IMR-90 (cell line): ENCODE data around the gene MYOM1. TPM values are rescaled to one million over a fixed set of nuclear protein-coding genes. Genes with fewer than 3 reads are reported as not detected.

Experiments
- ATAC-seq: fragments of 200-7000 bp; cut with Tn5 transposase; 2 replicates; pipeline ENCODE4 v1.9.1; 2020; ENCODE audit warnings: low read depth, mild to moderate bottlenecking, moderate library complexity
- BruUV-seq: library from RNA; stranded (reverse); fragments of 400-500 nt; replicated peaks from 2 replicates; lab custom pipeline; 2021; lab: Mats Ljungman, UMichigan
- CTCF ChIA-PET: fragments of 300-600 bp; formaldehyde crosslinking; extraction: SDS; loops from one replicate; lab custom pipeline; 2021; ENCODE audit warnings: antibody characterized with exemption; lab: Yijun Ruan, JAX
- POLR2A ChIA-PET: fragments of 300-600 bp; sonication (Branson Sonifier 250); formaldehyde crosslinking; loops from one replicate; lab custom pipeline; 2022; ENCODE audit warnings: antibody characterized with exemption; ENCODE audit not compliant: unreplicated experiment; lab: Charles Lee
- DNase-seq: peaks from one replicate; pipeline ENCODE4 v3.0.0; 2013
- H2AFZ ChIP-seq: replicated peaks from 2 replicates; pipeline ENCODE3; 2013; ENCODE audit warnings: low read length, mild to moderate bottlenecking; ENCODE audit not compliant: poor library complexity
- H2AK5ac ChIP-seq: 2 replicates; pipeline ENCODE4 v1.6.1; 2013; ENCODE audit warnings: low read depth, low read length, inconsistent platforms
- H2AK9ac ChIP-seq: replicated peaks from 2 replicates; pipeline ENCODE3; 2013; ENCODE audit warnings: mild to moderate bottlenecking, low read depth, low read length, moderate library complexity; ENCODE audit not compliant: poor library complexity
- H2BK120ac ChIP-seq: 2 replicates; pipeline ENCODE4 v1.6.1; 2013; ENCODE audit warnings: low read depth, low read length, inconsistent platforms
- H2BK15ac ChIP-seq: 3 replicates; pipeline ENCODE4 v1.6.1; 2013; ENCODE audit warnings: low read depth, low read length, inconsistent platforms
- H2BK20ac ChIP-seq: 2 replicates; pipeline ENCODE4 v1.6.1; 2013; ENCODE audit warnings: low read depth, mild to moderate bottlenecking, inconsistent platforms, low read length, moderate library complexity
- H2BK5ac ChIP-seq: 2 replicates; pipeline ENCODE4 v1.6.1; 2013; ENCODE audit warnings: mild to moderate bottlenecking, low read depth, low read length, inconsistent platforms; ENCODE audit not compliant: poor library complexity, severe bottlenecking
- H3K14ac ChIP-seq: replicated peaks from 2 replicates; pipeline ENCODE4 v1.6.1; 2013; ENCODE audit warnings: low read depth, low read length, inconsistent platforms
- H3K18ac ChIP-seq: 2 replicates; pipeline ENCODE4 v1.6.1; 2013; ENCODE audit warnings: low read depth, low read length, control low read depth
- H3K23ac ChIP-seq: 2 replicates; pipeline ENCODE4 v1.6.1; 2013; ENCODE audit warnings: low read depth, low read length, inconsistent platforms
- H3K27ac ChIP-seq: 2 replicates; pipeline ENCODE4 v1.5.1; 2013; ENCODE audit warnings: mild to moderate bottlenecking, control low read depth, low read length; ENCODE audit not compliant: insufficient read depth
- H3K27me3 ChIP-seq: 2 replicates; pipeline ENCODE4 v1.6.1; 2013; ENCODE audit warnings: low read length; ENCODE audit not compliant: control insufficient read depth, insufficient read depth
- H3K36me3 ChIP-seq: 2 replicates; pipeline ENCODE4 v1.6.1; 2013; ENCODE audit warnings: low read length, mixed read lengths; ENCODE audit not compliant: control insufficient read depth, insufficient read depth
- H3K4ac ChIP-seq: 2 replicates; pipeline ENCODE4 v1.6.1; 2013; ENCODE audit warnings: low read depth, low read length, inconsistent platforms
- H3K4me1 ChIP-seq: 2 replicates; pipeline ENCODE4 v1.6.1; 2013; ENCODE audit warnings: low read length, mixed read lengths; ENCODE audit not compliant: control insufficient read depth, insufficient read depth
- H3K4me2 ChIP-seq: 2 replicates; pipeline ENCODE4 v1.6.1; 2013; ENCODE audit warnings: low read depth, mild to moderate bottlenecking, control low read depth, low read length, moderate library complexity
- H3K4me3 ChIP-seq: 2 replicates; pipeline ENCODE4 v1.5.1; 2013; ENCODE audit warnings: low read depth, mild to moderate bottlenecking, control low read depth, low read length, moderate library complexity; ENCODE audit not compliant: insufficient read depth
- H3K56ac ChIP-seq: 2 replicates; pipeline ENCODE4 v1.6.1; 2013; ENCODE audit warnings: low read length, inconsistent platforms; ENCODE audit not compliant: insufficient read depth; ENCODE audit errors: extremely low read depth
- H3K79me1 ChIP-seq, 2 experiments: 2 replicates each; pipeline ENCODE4 v1.6.1; 2013; ENCODE audit warnings: low read length in 2 of 2, inconsistent platforms in 1 of 2, low read depth in 1 of 2
- H3K9ac ChIP-seq: 2 replicates; pipeline ENCODE4 v1.6.1; 2013; ENCODE audit warnings: low read depth, low read length, control low read depth
- H3K9me1 ChIP-seq: 2 replicates; pipeline ENCODE4 v1.6.1; 2013; ENCODE audit warnings: low read length, inconsistent platforms; ENCODE audit not compliant: insufficient read depth
- H3K9me3 ChIP-seq: 2 replicates; pipeline ENCODE4 v1.6.1; 2013; ENCODE audit warnings: low read length; ENCODE audit not compliant: control insufficient read depth, insufficient read depth
- H4K20me1 ChIP-seq: 2 replicates; pipeline ENCODE4 v1.6.1; 2013; ENCODE audit warnings: low read length, inconsistent platforms; ENCODE audit not compliant: insufficient read depth
- H4K5ac ChIP-seq: 2 replicates; pipeline ENCODE4 v1.6.1; 2013; ENCODE audit warnings: mild to moderate bottlenecking, low read depth, low read length, control low read depth
- H4K8ac ChIP-seq, 2 experiments: 2 replicates each; pipeline ENCODE4 v1.6.1; 2013; ENCODE audit warnings: low read depth in 2 of 2, low read length in 2 of 2, control low read depth in 1 of 2, inconsistent platforms in 1 of 2
- H4K91ac ChIP-seq: 2 replicates; pipeline ENCODE4 v1.6.1; 2013; ENCODE audit warnings: low read depth, low read length, inconsistent platforms; ENCODE audit not compliant: insufficient read depth
- BHLHE40 ChIP-seq: fragments of 150-350 bp; IDR thresholded peaks from 2 replicates; pipeline ENCODE4 v1.6.1; 2016; ENCODE audit warnings: mild to moderate bottlenecking, low read depth, low read length
- CEBPB ChIP-seq: IDR thresholded peaks from 2 replicates; pipeline ENCODE4 v1.6.1; 2012; ENCODE audit warnings: low read depth, low read length, improper control_type of control experiment
- CHD1 ChIP-seq: IDR thresholded peaks from 2 replicates; pipeline ENCODE4 v1.6.1; 2012; ENCODE audit warnings: low read depth, low read length, improper control_type of control experiment
- FOS ChIP-seq: fragments of 150-350 bp; IDR thresholded peaks from 2 replicates; pipeline ENCODE4 v1.6.1; 2016; ENCODE audit warnings: low read depth, low read length
- MAFK ChIP-seq: IDR thresholded peaks from 2 replicates; pipeline ENCODE4 v1.6.1; 2012; ENCODE audit warnings: low read depth, low read length, improper control_type of control experiment
- MAZ ChIP-seq: IDR thresholded peaks from 2 replicates; pipeline ENCODE4 v1.6.1; 2012; ENCODE audit warnings: low read depth, mild to moderate bottlenecking, low read length, improper control_type of control experiment, moderate library complexity, borderline replicate concordance
- MXI1 ChIP-seq: IDR thresholded peaks from 2 replicates; pipeline ENCODE4 v1.6.1; 2012; ENCODE audit warnings: low read depth, mild to moderate bottlenecking, low read length, moderate library complexity, borderline replicate concordance
- NFE2L2 ChIP-seq: fragments of 150-350 bp; IDR thresholded peaks from 2 replicates; pipeline ENCODE4 v1.6.1; 2016; ENCODE audit warnings: low read depth, mild to moderate bottlenecking, low read length
- POLR2A ChIP-seq: IDR thresholded peaks from 2 replicates; pipeline ENCODE4 v1.6.1; 2012; ENCODE audit warnings: mild to moderate bottlenecking, low read depth, low read length
- RAD21 ChIP-seq: IDR thresholded peaks from 2 replicates; pipeline ENCODE4 v1.6.1; 2012; ENCODE audit warnings: low read length, improper control_type of control experiment
- RCOR1 ChIP-seq: IDR thresholded peaks from 2 replicates; pipeline ENCODE4 v1.6.1; 2012; ENCODE audit warnings: mild to moderate bottlenecking, low read length, improper control_type of control experiment; ENCODE audit not compliant: insufficient replicate concordance
- RFX5 ChIP-seq: IDR thresholded peaks from 2 replicates; pipeline ENCODE4 v1.8.0; 2012; ENCODE audit warnings: low read depth, mild to moderate bottlenecking, low read length, moderate library complexity
- SMC3 ChIP-seq: fragments of 150-350 bp; IDR thresholded peaks from 2 replicates; pipeline ENCODE4 v1.6.1; 2016; ENCODE audit warnings: low read depth, mild to moderate bottlenecking, antibody characterized with exemption, low read length, moderate library complexity
- WGBS, 2 experiments: methylation state at CpG; one replicate each; pipeline versions ENCODE4 v1.1.5 to v1.1.7; 2013; ENCODE audit warnings: missing lambda C conversion rate in 2 of 2; ENCODE audit not compliant: insufficient read length in 1 of 2; ENCODE audit errors: extremely low coverage in 2 of 2; 5-methylcytosine and 5-hydroxymethylcytosine counted together
- dilution Hi-C: fragments of 300-500 bp; cut with HindIII; formaldehyde crosslinking; loops from one replicate; pipeline ENCODE4 v1.14.3; 2018; ENCODE audit warnings: low sequenced_read_pairs; ENCODE audit not compliant: unreplicated experiment
- in situ Hi-C: fragments of 300-500 bp; cut with MboI; formaldehyde crosslinking; loops from 3 replicates; pipeline ENCODE4 v1.14.3; 2019; ENCODE audit warnings: low sequenced_read_pairs, inconsistent platforms, mixed read lengths
- intact Hi-C: fragments of 100-400 bp; cut with micrococcal nuclease; formaldehyde crosslinking; loops from 2 replicates; pipeline ENCODE4 v1.10.0; 2022
- polyA plus RNA-seq, 3 experiments: library from polyadenylated mRNA; depleted of rRNA; stranded (reverse); fragments of >200 nt; gene quantifications; 2 replicates each; pipeline ENCODE4 v1.2.3, GENCODE V29; 2012; ENCODE audit warnings: low replicate concordance in 1 of 3
- total RNA-seq: library from RNA; depleted of rRNA; stranded (reverse); fragments of >200 nt; gene quantifications from 2 replicates; pipeline ENCODE4 v1.2.3, GENCODE V29; 2012
- TF ChIP-seq, protein P1 (sequence below): fragments of 150-350 bp; IDR thresholded peaks from 2 replicates; pipeline ENCODE4 v1.6.1; 2017; ENCODE audit warnings: mild to moderate bottlenecking, antibody characterized with exemption, low read length, low read depth
- TF ChIP-seq, protein P2 (sequence below): fragments of 150-350 bp; IDR thresholded peaks from 2 replicates; pipeline ENCODE4 v1.6.1; 2016; ENCODE audit warnings: low read depth, mild to moderate bottlenecking, low read length, moderate library complexity, borderline replicate concordance
- TF ChIP-seq, protein P3 (sequence below): conservative IDR thresholded peaks from 2 replicates; pipeline ENCODE4 v1.5.1; 2012; ENCODE audit warnings: mild to moderate bottlenecking, low read depth, low read length, improper control_type of control experiment

MYOM1 gene
- total and polyA plus RNA-seq, 2 of the 4 experiments (the other 2 are of a cell fraction): under 0.01 to 0.10 TPM

DNA sequence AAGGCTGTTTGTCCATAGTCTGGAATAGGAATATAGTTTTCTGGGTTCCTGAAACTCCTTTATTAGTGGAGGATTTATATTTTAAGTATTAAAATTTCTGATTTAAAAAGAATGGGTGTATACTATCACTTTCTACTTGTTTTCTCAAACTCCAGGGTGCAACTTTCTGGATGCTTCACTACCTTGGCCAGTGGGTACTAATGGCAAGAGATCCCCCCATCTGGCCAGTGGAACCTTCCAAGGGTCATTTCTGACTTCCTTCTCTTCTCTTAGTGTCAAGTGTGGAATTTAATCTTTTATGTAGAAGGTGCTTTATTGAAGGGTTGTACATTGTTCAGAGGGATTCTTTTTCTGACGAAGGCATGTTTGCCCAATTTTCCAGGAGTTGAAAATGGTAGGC is 120.4 kb downstream of the MYOM1 start:
- no CpG with 5 or more reads among the region's 1 CpG for WGBS, 2 experiments
- Histone ChIP-seq H3K4me2 (no peak overlapping the region), H3K36me3 (no peaks in the 10 kb centered on the region), H3K4ac (no peak overlapping the region), H2AFZ (no peak overlapping the region), H3K56ac (no peak overlapping the region), H2AK9ac (no peak overlapping the region), H4K20me1 (no peaks in the 10 kb centered on the region), H3K27ac (no peak overlapping the region), H3K9me3 (no peaks in the 10 kb centered on the region), H4K8ac (no peak overlapping the region), H3K14ac (no peak overlapping the region), H3K79me1 (no peaks in the 10 kb centered on the region), H3K9me1 (no peaks in the 10 kb centered on the region), H4K91ac (no peak overlapping the region), H2BK20ac (no peak overlapping the region), H4K5ac (no peak overlapping the region), H3K9ac (no peak overlapping the region), H3K18ac (no peak overlapping the region), H3K4me3 (no peak overlapping the region), H2AK5ac (no peak overlapping the region), H2BK120ac (no peak overlapping the region), H2BK15ac (no peak overlapping the region), H2BK5ac (no peak overlapping the region), H3K27me3 (peaks cover 13% of the 10 kb centered on the region), H3K23ac (no peak overlapping the region), H3K4me1 (0 out of 2 replicates have a peak, but pooled peaks cover 2% of the 10 kb centered on the region)
- TF ChIP-seq, protein P1, sequence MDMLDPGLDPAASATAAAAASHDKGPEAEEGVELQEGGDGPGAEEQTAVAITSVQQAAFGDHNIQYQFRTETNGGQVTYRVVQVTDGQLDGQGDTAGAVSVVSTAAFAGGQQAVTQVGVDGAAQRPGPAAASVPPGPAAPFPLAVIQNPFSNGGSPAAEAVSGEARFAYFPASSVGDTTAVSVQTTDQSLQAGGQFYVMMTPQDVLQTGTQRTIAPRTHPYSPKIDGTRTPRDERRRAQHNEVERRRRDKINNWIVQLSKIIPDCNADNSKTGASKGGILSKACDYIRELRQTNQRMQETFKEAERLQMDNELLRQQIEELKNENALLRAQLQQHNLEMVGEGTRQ: no peak
- TF ChIP-seq RCOR1: no peak
- TF ChIP-seq CHD1: no peak
- TF ChIP-seq RAD21: no peak
- TF ChIP-seq MAFK: no peak
- no peak for TF ChIP-seq MXI1
- no peak for TF ChIP-seq POLR2A
- no peak for TF ChIP-seq NFE2L2
- no peak for TF ChIP-seq BHLHE40
- TF ChIP-seq SMC3: no peak
- no peak for TF ChIP-seq FOS
- TF ChIP-seq, protein P2, sequence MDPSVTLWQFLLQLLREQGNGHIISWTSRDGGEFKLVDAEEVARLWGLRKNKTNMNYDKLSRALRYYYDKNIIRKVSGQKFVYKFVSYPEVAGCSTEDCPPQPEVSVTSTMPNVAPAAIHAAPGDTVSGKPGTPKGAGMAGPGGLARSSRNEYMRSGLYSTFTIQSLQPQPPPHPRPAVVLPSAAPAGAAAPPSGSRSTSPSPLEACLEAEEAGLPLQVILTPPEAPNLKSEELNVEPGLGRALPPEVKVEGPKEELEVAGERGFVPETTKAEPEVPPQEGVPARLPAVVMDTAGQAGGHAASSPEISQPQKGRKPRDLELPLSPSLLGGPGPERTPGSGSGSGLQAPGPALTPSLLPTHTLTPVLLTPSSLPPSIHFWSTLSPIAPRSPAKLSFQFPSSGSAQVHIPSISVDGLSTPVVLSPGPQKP: no peak
- TF ChIP-seq, protein P3, sequence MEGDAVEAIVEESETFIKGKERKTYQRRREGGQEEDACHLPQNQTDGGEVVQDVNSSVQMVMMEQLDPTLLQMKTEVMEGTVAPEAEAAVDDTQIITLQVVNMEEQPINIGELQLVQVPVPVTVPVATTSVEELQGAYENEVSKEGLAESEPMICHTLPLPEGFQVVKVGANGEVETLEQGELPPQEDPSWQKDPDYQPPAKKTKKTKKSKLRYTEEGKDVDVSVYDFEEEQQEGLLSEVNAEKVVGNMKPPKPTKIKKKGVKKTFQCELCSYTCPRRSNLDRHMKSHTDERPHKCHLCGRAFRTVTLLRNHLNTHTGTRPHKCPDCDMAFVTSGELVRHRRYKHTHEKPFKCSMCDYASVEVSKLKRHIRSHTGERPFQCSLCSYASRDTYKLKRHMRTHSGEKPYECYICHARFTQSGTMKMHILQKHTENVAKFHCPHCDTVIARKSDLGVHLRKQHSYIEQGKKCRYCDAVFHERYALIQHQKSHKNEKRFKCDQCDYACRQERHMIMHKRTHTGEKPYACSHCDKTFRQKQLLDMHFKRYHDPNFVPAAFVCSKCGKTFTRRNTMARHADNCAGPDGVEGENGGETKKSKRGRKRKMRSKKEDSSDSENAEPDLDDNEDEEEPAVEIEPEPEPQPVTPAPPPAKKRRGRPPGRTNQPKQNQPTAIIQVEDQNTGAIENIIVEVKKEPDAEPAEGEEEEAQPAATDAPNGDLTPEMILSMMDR: no peak
- TF ChIP-seq MAZ: no peak
- TF ChIP-seq RFX5: no peak
- no peak for TF ChIP-seq CEBPB
- intact Hi-C loops: loop anchor here (5.0 kb wide), 1 partner anchor 37 kb away; no protein-coding TSS in a partner anchor
- CTCF ChIA-PET: no interaction called here
- ATAC-seq: no peak
- no peak for DNase-seq
- in situ Hi-C loops: no loop called here
- BruUV-seq: no TSS peak
- POLR2A ChIA-PET: no interaction called here
- dilution Hi-C loops: no loop called here
